Trophoblast cell (in vitro differentiated cells and primary cell): ENCODE data around the gene ARHGAP8.

ENCODE experiments used
- DNase-seq, 2 donors: peaks; one replicate each; pipeline ENCODE4 v3.0.0-alpha.2; 2016
- H2AFZ ChIP-seq: 2 replicates; pipeline ENCODE4 v1.6.1; 2013; ENCODE audit warnings: low read length, moderate library complexity, mild to moderate bottlenecking; ENCODE audit not compliant: insufficient read depth, poor library complexity
- H2AK5ac ChIP-seq: 2 replicates; pipeline ENCODE4 v1.6.1; 2013; ENCODE audit warnings: mild to moderate bottlenecking, low read length
- H2BK120ac ChIP-seq: 2 replicates; pipeline ENCODE4 v1.6.1; 2013; ENCODE audit warnings: low read length, mild to moderate bottlenecking, moderate library complexity; ENCODE audit not compliant: insufficient read depth, poor library complexity
- H2BK12ac ChIP-seq: 2 replicates; pipeline ENCODE4 v1.6.1; 2013; ENCODE audit warnings: mild to moderate bottlenecking, low read length, moderate library complexity
- H2BK5ac ChIP-seq: 2 replicates; pipeline ENCODE4 v1.6.1; 2013; ENCODE audit warnings: low read length, low read depth, moderate library complexity, mild to moderate bottlenecking; ENCODE audit not compliant: poor library complexity
- H3K14ac ChIP-seq: 2 replicates; pipeline ENCODE4 v1.6.1; 2013; ENCODE audit warnings: mild to moderate bottlenecking, low read length
- H3K18ac ChIP-seq: 2 replicates; pipeline ENCODE4 v1.6.1; 2013; ENCODE audit warnings: mild to moderate bottlenecking, low read length
- H3K23ac ChIP-seq: 2 replicates; pipeline ENCODE4 v1.6.1; 2013; ENCODE audit warnings: low read length
- H3K27ac ChIP-seq: 2 replicates; pipeline ENCODE4 v1.5.1; 2013; ENCODE audit warnings: low read depth, mild to moderate bottlenecking, inconsistent platforms, low read length, moderate library complexity
- H3K27me3 ChIP-seq: 2 replicates; pipeline ENCODE4 v1.6.1; 2013; ENCODE audit warnings: inconsistent platforms, mild to moderate bottlenecking, low read length, moderate library complexity; ENCODE audit not compliant: insufficient read depth
- H3K36me3 ChIP-seq, 2 experiments: 1 replicate in 1 of 2; 2 replicates in 1 of 2; pipeline ENCODE4 v1.6.1; 2013; ENCODE audit warnings: low read length in 2 of 2, mild to moderate bottlenecking in 2 of 2, moderate library complexity in 1 of 2; ENCODE audit not compliant: insufficient read depth in 2 of 2, control insufficient read depth in 1 of 2
- H3K4ac ChIP-seq: 2 replicates; pipeline ENCODE4 v1.6.1; 2013; ENCODE audit warnings: low read depth, mild to moderate bottlenecking, low read length, moderate library complexity
- H3K4me1 ChIP-seq, 2 experiments: 1 replicate in 1 of 2; 2 replicates in 1 of 2; pipeline ENCODE4 v1.6.1; 2013; ENCODE audit warnings: low read length in 2 of 2, mild to moderate bottlenecking in 2 of 2, moderate library complexity in 1 of 2; ENCODE audit not compliant: insufficient read depth in 2 of 2, control insufficient read depth in 1 of 2
- H3K4me2 ChIP-seq: 2 replicates; pipeline ENCODE4 v1.6.1; 2013; ENCODE audit warnings: inconsistent platforms, mild to moderate bottlenecking, low read length, moderate library complexity
- H3K4me3 ChIP-seq: 2 replicates; pipeline ENCODE4 v1.5.1; 2013; ENCODE audit warnings: mild to moderate bottlenecking, low read depth, low read length, inconsistent platforms
- H3K79me1 ChIP-seq: one replicate; pipeline ENCODE4 v1.6.1; 2013; ENCODE audit warnings: low read length
- H3K79me2 ChIP-seq: 2 replicates; pipeline ENCODE4 v1.6.1; 2013; ENCODE audit warnings: low read length, mild to moderate bottlenecking; ENCODE audit not compliant: control insufficient read depth, insufficient read depth, poor library complexity
- H3K9ac ChIP-seq: 2 replicates; pipeline ENCODE4 v1.6.1; 2013; ENCODE audit warnings: mild to moderate bottlenecking, low read length
- H3K9me3 ChIP-seq: 2 replicates; pipeline ENCODE4 v1.6.1; 2013; ENCODE audit warnings: low read depth, mild to moderate bottlenecking, control low read depth, inconsistent platforms, low read length; ENCODE audit not compliant: insufficient read depth
- H4K12ac ChIP-seq: 2 replicates; pipeline ENCODE4 v1.6.1; 2013; ENCODE audit warnings: low read depth, mild to moderate bottlenecking, low read length, moderate library complexity
- H4K8ac ChIP-seq: 2 replicates; pipeline ENCODE4 v1.6.1; 2013; ENCODE audit warnings: low read depth, mild to moderate bottlenecking, low read length, moderate library complexity
- H4K91ac ChIP-seq: one replicate; pipeline ENCODE4 v1.6.1; 2013; ENCODE audit warnings: low read depth, mild to moderate bottlenecking, low read length, moderate library complexity
- WGBS: extraction: QIAGEN DNeasy Blood & Tissue Kit; methylation state at CpG from one replicate; pipeline ENCODE4 v1.1.7; 2013; ENCODE audit warnings: missing lambda C conversion rate; ENCODE audit not compliant: insufficient read length, insufficient coverage; ENCODE audit errors: extremely low coverage; 5-methylcytosine and 5-hydroxymethylcytosine counted together

ARHGAP8 gene

DNA sequence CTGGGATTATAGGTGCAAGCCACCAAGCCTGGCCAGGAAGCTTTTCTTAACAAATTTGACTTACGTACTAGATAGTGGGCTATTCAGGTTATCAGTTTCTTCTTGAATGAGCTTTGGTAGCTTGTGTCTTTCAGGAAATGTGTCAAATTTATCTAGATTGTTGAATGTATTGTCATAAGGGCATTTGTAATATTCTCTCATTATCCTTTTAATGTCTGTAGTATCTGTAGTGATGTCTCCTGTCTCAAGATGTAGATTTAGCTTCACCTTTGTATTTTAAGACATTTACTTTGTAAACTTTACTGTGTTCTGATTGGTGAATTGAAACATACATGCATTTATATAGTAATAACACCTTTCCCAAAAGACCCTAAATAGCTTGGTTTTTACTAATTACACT lies 20.7 kb downstream of the ARHGAP8 start:
- H4K91ac ChIP-seq: no peak overlapping the region
- H2BK5ac ChIP-seq: no peak overlapping the region
- no peak for DNase-seq
- no peak overlapping the region for H3K4ac ChIP-seq
- no peaks in the 10 kb centered on the region for H3K79me2 ChIP-seq
- H3K9ac ChIP-seq: no peak overlapping the region
- no peaks in the 10 kb centered on the region for H3K79me1 ChIP-seq
- H2BK120ac ChIP-seq: no peak overlapping the region
- no peak overlapping the region for H2BK12ac ChIP-seq
- no peaks in the 10 kb centered on the region for H3K27me3 ChIP-seq
- peaks cover 0 to 3% of the 10 kb centered on the region in 2 experiments for H3K36me3 ChIP-seq
- H3K9me3 ChIP-seq: peaks cover 3% of the 10 kb centered on the region
- H3K4me2 ChIP-seq: no peak overlapping the region
- no peak overlapping the region for H4K8ac ChIP-seq
- H3K4me1 ChIP-seq: peaks cover 0 to 3% of the 10 kb centered on the region in 2 experiments
- H2AK5ac ChIP-seq: no peak overlapping the region
- no peak overlapping the region for H3K18ac ChIP-seq
- no peak overlapping the region for H2AFZ ChIP-seq
- no peak overlapping the region for H3K14ac ChIP-seq
- H3K23ac ChIP-seq: no peak overlapping the region
- no peak overlapping the region for H4K12ac ChIP-seq
- WGBS: no CpG with 5 or more reads among the region's 1 CpG
- H3K27ac ChIP-seq: no peak overlapping the region
- no peak overlapping the region for H3K4me3 ChIP-seq

DNA sequence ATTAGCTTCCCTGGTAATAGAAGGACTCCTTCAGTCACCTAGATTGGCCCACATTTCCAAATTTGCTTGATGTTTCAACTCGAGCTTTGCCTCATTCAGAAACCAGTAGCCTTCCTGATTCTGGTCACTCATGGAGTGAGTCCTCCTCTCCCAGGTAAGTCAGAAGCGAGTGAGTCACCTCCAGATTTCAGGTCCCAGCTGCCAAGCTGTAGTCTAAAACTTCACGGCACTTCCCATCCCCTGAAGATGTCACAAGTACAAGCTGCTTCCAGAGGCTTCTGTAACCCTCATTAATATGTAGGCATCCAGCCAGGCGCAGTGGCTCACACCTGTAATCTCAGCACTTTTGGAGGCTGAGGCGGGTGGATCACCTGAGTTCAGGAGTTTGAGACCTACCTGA lies 23.5 kb downstream of the ARHGAP8 start:
- Histone ChIP-seq H3K36me3 (peaks cover 0 to 3% of the 10 kb centered on the region in 2 experiments), H3K23ac (no peak overlapping the region), H3K27me3 (no peaks in the 10 kb centered on the region), H3K4me1 (peaks cover 0 to 3% of the 10 kb centered on the region in 2 experiments), H2AK5ac (no peak overlapping the region), H4K12ac (no peak overlapping the region), H2AFZ (no peak overlapping the region), H3K18ac (no peak overlapping the region), H4K91ac (no peak overlapping the region), H3K9me3 (peaks cover 3% of the 10 kb centered on the region), H2BK5ac (no peak overlapping the region), H3K27ac (no peak overlapping the region), H2BK12ac (no peak overlapping the region), H3K4me3 (no peak overlapping the region), H3K79me2 (peaks cover 4% of the 10 kb centered on the region), H2BK120ac (no peak overlapping the region), H4K8ac (no peak overlapping the region), H3K4ac (no peak overlapping the region), H3K14ac (no peak overlapping the region), H3K79me1 (no peaks in the 10 kb centered on the region), H3K9ac (no peak overlapping the region), H3K4me2 (no peak overlapping the region)
- WGBS: no CpG with 5 or more reads among the region's 5 CpGs
- DNase-seq: no peak

DNA sequence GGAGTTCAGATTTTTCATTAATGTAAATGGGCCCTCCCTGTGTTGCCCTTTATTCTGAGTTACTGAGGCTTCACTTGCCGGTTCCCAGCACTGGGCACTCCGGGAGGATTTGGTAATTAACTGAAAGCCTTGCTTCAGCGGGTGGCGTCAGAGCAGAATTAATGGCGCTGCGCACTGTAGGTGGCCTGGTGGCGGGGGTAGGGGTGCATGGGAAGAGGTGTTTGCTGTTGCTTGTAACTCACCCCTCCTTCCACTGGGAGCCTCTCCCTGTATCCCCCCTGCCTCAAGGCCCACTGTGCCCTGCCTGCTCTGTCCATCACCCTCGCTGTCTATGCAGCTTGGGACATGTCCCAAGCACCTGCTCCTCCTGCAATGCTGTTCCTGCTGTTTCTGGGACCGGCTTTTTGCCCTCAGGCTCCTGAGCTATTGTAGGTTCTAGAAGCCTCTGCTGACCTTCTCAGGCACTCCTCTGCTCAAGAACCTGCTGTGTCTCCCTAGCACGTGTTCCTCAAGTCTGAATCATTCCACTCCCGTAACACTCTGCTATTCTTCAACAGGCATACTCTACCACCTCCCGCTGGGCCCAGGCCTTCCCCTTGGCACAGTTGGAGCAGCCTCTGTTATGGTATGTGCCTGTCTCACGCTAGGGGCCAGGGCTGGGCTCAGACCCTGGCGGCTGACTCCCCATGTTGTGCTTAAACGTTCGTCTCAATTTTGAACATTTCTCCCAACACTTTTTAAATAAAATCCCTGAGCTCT lies 24.4 kb downstream of the ARHGAP8 start:
- Histone ChIP-seq H2AFZ (no peak overlapping the region), H4K91ac (no peak overlapping the region), H3K36me3 (peaks cover 0 to 3% of the 10 kb centered on the region in 2 experiments), H3K9me3 (peaks cover 3% of the 10 kb centered on the region), H3K23ac (no peak overlapping the region), H3K79me1 (no peaks in the 10 kb centered on the region), H3K4me2 (no peak overlapping the region), H2BK12ac (no peak overlapping the region), H2BK120ac (no peak overlapping the region), H3K4me3 (peak overlapping the region; percentile 44), H3K4me1 (peaks cover 0 to 3% of the 10 kb centered on the region in 2 experiments), H3K9ac (peak overlapping the region; percentile 49), H3K14ac (no peak overlapping the region), H2BK5ac (no peak overlapping the region), H3K4ac (peak overlapping the region; percentile 15), H4K8ac (no peak overlapping the region), H2AK5ac (no peak overlapping the region), H3K18ac (no peak overlapping the region), H3K27me3 (no peaks in the 10 kb centered on the region), H4K12ac (no peak overlapping the region), H3K79me2 (peaks cover 4% of the 10 kb centered on the region), H3K27ac (no peak overlapping the region)
- DNase-seq: no peak
- no CpG with 5 or more reads among the region's 16 CpGs for WGBS

DNA sequence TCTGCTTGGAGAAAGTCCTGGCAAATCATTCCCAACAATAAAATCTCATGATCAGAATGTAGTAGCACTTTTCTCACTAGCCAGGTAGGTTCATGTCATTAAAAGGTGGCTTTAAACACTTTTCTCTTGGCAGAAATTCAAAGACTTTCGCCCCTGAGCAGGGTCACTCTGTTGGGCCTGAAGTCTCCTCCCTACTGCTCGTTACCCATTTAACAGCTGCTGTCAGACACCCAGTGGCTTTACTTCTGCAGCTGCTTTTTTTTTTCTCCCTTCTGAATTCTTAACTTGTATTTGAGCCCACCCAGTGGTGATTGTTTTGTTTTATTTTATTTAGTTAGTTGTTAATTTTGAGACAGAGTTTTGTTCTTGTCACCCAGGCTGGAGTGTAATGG lies 25.0 kb downstream of the ARHGAP8 start:
- H3K4me1 ChIP-seq: peaks cover 0 to 3% of the 10 kb centered on the region in 2 experiments
- no peaks in the 10 kb centered on the region for H3K79me1 ChIP-seq
- no peak overlapping the region for H2BK120ac ChIP-seq
- no peak overlapping the region for H3K18ac ChIP-seq
- no peak overlapping the region for H2AFZ ChIP-seq
- no peak overlapping the region for H3K14ac ChIP-seq
- H4K91ac ChIP-seq: no peak overlapping the region
- H3K23ac ChIP-seq: no peak overlapping the region
- H3K4me3 ChIP-seq: no peak overlapping the region
- H2BK5ac ChIP-seq: no peak overlapping the region
- no peaks in the 10 kb centered on the region for H3K27me3 ChIP-seq
- no peak overlapping the region for H4K8ac ChIP-seq
- H3K27ac ChIP-seq: no peak overlapping the region
- no peak overlapping the region for H4K12ac ChIP-seq
- H3K79me2 ChIP-seq: peaks cover 4% of the 10 kb centered on the region
- H2BK12ac ChIP-seq: no peak overlapping the region
- H3K4me2 ChIP-seq: no peak overlapping the region
- H3K9me3 ChIP-seq: peaks cover 3% of the 10 kb centered on the region
- peaks cover 0 to 3% of the 10 kb centered on the region in 2 experiments for H3K36me3 ChIP-seq
- H3K9ac ChIP-seq: no peak overlapping the region
- no CpG with 5 or more reads among the region's 2 CpGs for WGBS
- no peak overlapping the region for H2AK5ac ChIP-seq
- H3K4ac ChIP-seq: no peak overlapping the region
- DNase-seq: no peak
